Activated B cell treated with CpG ODN at 0.5 μM for 24 hours (primary cell): ENCODE results near the gene ZNF837. TPM values are rescaled to one million over a fixed set of nuclear protein-coding genes. Genes with fewer than 3 reads are reported as not detected.

Experiments
- ATAC-seq: fragments of 200-7000 bp; cut with Tn5 transposase; one replicate; pipeline ENCODE4 v1.10.0; 2021; ENCODE audit warnings: low read depth, mild to moderate bottlenecking, moderate library complexity
- CTCF ChIA-PET: fragments of 350-600 bp; sonication (Branson Sonifier 250); formaldehyde crosslinking; loops from one replicate; lab custom pipeline; 2021; ENCODE audit warnings: antibody characterized with exemption; lab: Charles Lee
- POLR2A ChIA-PET: fragments of 350-600 bp; sonication (Branson Sonifier 250); formaldehyde crosslinking; loops from one replicate; lab custom pipeline; 2021; ENCODE audit warnings: antibody characterized with exemption; lab: Charles Lee
- DNase-seq: peaks from one replicate; pipeline ENCODE4 v3.0.0; 2022
- H3K27ac Mint-ChIP-seq: one replicate; pipeline ENCODE4 v1.8.0; 2020; ENCODE audit warnings: mixed read lengths
- H3K27me3 Mint-ChIP-seq: one replicate; pipeline ENCODE4 v1.8.0; 2021; ENCODE audit warnings: mixed read lengths
- H3K36me3 Mint-ChIP-seq: one replicate; pipeline ENCODE4 v1.8.0; 2021; ENCODE audit warnings: low read depth, mixed read lengths
- H3K4me1 Mint-ChIP-seq: one replicate; pipeline ENCODE4 v1.8.0; 2021; ENCODE audit warnings: mixed read lengths
- H3K4me3 Mint-ChIP-seq: one replicate; pipeline ENCODE4 v1.8.0; 2020; ENCODE audit warnings: mild to moderate bottlenecking, mixed read lengths
- H3K9me3 Mint-ChIP-seq: one replicate; pipeline ENCODE4 v1.8.0; 2020; ENCODE audit warnings: mixed read lengths
- CTCF ChIP-seq: fragments of 200-600 bp; IDR thresholded peaks from one replicate; pipeline ENCODE4 v1.8.0; 2022; ENCODE audit warnings: antibody characterized with exemption, mild to moderate bottlenecking
- intact Hi-C: fragments of 100-400 bp; cut with micrococcal nuclease; formaldehyde crosslinking; loops from one replicate; pipeline ENCODE4 v1.15.1; 2024
- total RNA-seq: library from RNA; stranded (reverse); gene quantifications from 2 replicates; pipeline ENCODE4 v1.2.3, GENCODE V29; 2022

The ZNF837 gene
- total RNA-seq, 1 donor from 2014 or later: 3.1 TPM

- no peak within 1 kb of the TSS for H3K27ac Mint-ChIP-seq
These were observed 14.6 kb upstream of the ZNF837 start, which contains the start of gene RNF225 for GRCh38 chr19:58395220-58395978. TSS of gene RNF225 (plus strand) at chr19:58395656. CDS start at chr19:58396090, 434 bp downstream.

GRCh38 chr19:58394821-58395219 is 14.0 kb upstream of the ZNF837 start:
- TF ChIP-seq CTCF: no peak
- H3K9me3 Mint-ChIP-seq: no peaks in the 10 kb centered on the region
- ATAC-seq: no peak
- CTCF ChIA-PET: no interaction called here
- POLR2A ChIA-PET: interaction anchor here (0.7 kb wide), 1 partner anchor 180 kb away, joined by 3 read pairs; no protein-coding TSS in a partner anchor
- peaks cover 15% of the 10 kb centered on the region for H3K4me1 Mint-ChIP-seq
- intact Hi-C loops: no loop called here
- no peak overlapping the region for H3K27ac Mint-ChIP-seq
- H3K27me3 Mint-ChIP-seq: peaks cover 4% of the 10 kb centered on the region
- no peak overlapping the region for H3K4me3 Mint-ChIP-seq
- DNase-seq: no peak
- peaks cover 52% of the 10 kb centered on the region for H3K36me3 Mint-ChIP-seq

More at GRCh38 chr19:58395220-58395978, 14.6 kb upstream of the ZNF837 start, which contains the start of gene RNF225:
- ATAC-seq (peak; percentile 26), DNase-seq (no peak)
- Mint-ChIP-seq H3K4me3 (no peak within 1 kb of the TSS), H3K9me3 (no peaks in the 10 kb centered on the region), H3K27me3 (peaks cover 4% of the 10 kb centered on the region), H3K4me1 (peaks cover 15% of the 10 kb centered on the region), H3K36me3 (peaks cover 47% of the 10 kb centered on the region)
- ChIA-PET CTCF (no interaction called here), POLR2A (interaction anchor here (1.3 kb wide), 1 partner anchor 8 kb away, joined by 3 read pairs; the partner anchor contains the start of gene RPS5)
- no peak for TF ChIP-seq CTCF
- intact Hi-C loops: no loop called here

GRCh38 chr19:58393725-58394033 is 12.8 kb upstream of the ZNF837 start:
- Mint-ChIP-seq H3K4me1 (peaks cover 21% of the 10 kb centered on the region), H3K27ac (no peak overlapping the region), H3K36me3 (peaks cover 61% of the 10 kb centered on the region), H3K4me3 (no peak overlapping the region), H3K9me3 (no peaks in the 10 kb centered on the region), H3K27me3 (peaks cover 4% of the 10 kb centered on the region)
- ATAC-seq (no peak), DNase-seq (no peak)
- ChIA-PET POLR2A (no interaction called here), CTCF (no interaction called here)
- intact Hi-C loops: no loop called here
- no peak for TF ChIP-seq CTCF

- intact Hi-C loops: no loop called here
- Mint-ChIP-seq H3K4me1 (peaks cover 26% of the 10 kb centered on the region), H3K9me3 (no peaks in the 10 kb centered on the region), H3K27me3 (peaks cover 4% of the 10 kb centered on the region), H3K36me3 (peaks cover 67% of the 10 kb centered on the region), H3K4me3 (no peak overlapping the region), H3K27ac (no peak overlapping the region)
- no peak for TF ChIP-seq CTCF
- ATAC-seq (no peak), DNase-seq (no peak)
- ChIA-PET POLR2A (interaction anchor here (0.6 kb wide), 1 partner anchor 181 kb away, joined by 6 read pairs; no protein-coding TSS in a partner anchor), CTCF (no interaction called here)
These were observed 12.3 kb upstream of the ZNF837 start for GRCh38 chr19:58392945-58393724.

- no peak for DNase-seq
- peaks cover 55% of the 10 kb centered on the region for H3K36me3 Mint-ChIP-seq
These were observed 7.3 kb upstream of the ZNF837 start for GRCh38 chr19:58388175-58388526.

More at GRCh38 chr19:58388175-58388526, 7.3 kb upstream of the ZNF837 start:
- peaks cover 43% of the 10 kb centered on the region for H3K4me1 Mint-ChIP-seq
- no peaks in the 10 kb centered on the region for H3K9me3 Mint-ChIP-seq
- H3K27me3 Mint-ChIP-seq: no peaks in the 10 kb centered on the region
- POLR2A ChIA-PET: interaction anchor here (0.6 to 5.0 kb wide), 6 partner anchors 25 to 132 kb away, joined by 4 to 40 read pairs (median 4); partner anchors contain the start of genes ERVK3-1, ZBTB45 and ZNF497
- peak overlapping the region; percentile 98 for H3K27ac Mint-ChIP-seq
- intact Hi-C loops: no loop called here
- peak overlapping the region; percentile 95 for H3K4me3 Mint-ChIP-seq
- CTCF ChIA-PET: no interaction called here
- ATAC-seq: no peak
- TF ChIP-seq CTCF: no peak
